Right lobe of liver (tissue), 6 donors: ENCODE results near the gene KLHL1. TPM values are rescaled to one million over a fixed set of nuclear protein-coding genes. Genes with fewer than 3 reads are reported as not detected.

Source experiments
- ATAC-seq, 4 donors: fragments of 200-7000 bp; cut with Tn5 transposase; one replicate each; pipeline ENCODE4 v1.9.1; 2020; ENCODE audit warnings: mild to moderate bottlenecking in 4 of 4, moderate library complexity in 4 of 4
- DNase-seq, 3 donors: peaks; one replicate each; pipeline ENCODE4 v3.0.0-alpha.2; 2020
- H3K27ac ChIP-seq, 3 donors: fragments of 200-600 bp; one replicate each; pipeline ENCODE4 v1.8.0; 2022
- H3K27me3 ChIP-seq, 2 donors: fragments of 200-600 bp; one replicate each; pipeline ENCODE4 v1.8.0; 2022
- H3K36me3 ChIP-seq, 4 donors: fragments of 200-600 bp; sonication (generic) in 1 of 4; one replicate each; pipeline versions ENCODE4 v1.5.1 to v1.8.0; 2017 to 2022; ENCODE audit warnings: control low read depth in 1 of 4
- H3K4me1 ChIP-seq, 4 donors: fragments of 200-600 bp; sonication (generic) in 1 of 4; one replicate each; pipeline versions ENCODE4 v1.5.1 to v1.8.0; 2017 to 2022; ENCODE audit warnings: control low read depth in 1 of 4
- H3K4me3 ChIP-seq, 3 donors: fragments of 200-600 bp; one replicate each; pipeline ENCODE4 v1.8.0; 2022
- H3K9me3 ChIP-seq, 4 donors: fragments of 200-600 bp; sonication (generic) in 1 of 4; one replicate each; pipeline versions ENCODE4 v1.5.1 to v1.8.0; 2017 to 2022; ENCODE audit warnings: control low read depth in 1 of 4
- CTCF ChIP-seq, 4 donors: fragments of 200-600 bp in 3 of 4; fragments of 450-650 bp in 1 of 4; IDR thresholded peaks; one replicate each; pipeline versions ENCODE4 v1.5.1 to v1.8.0; 2016 to 2022; ENCODE audit warnings: antibody characterized with exemption in 4 of 4, mild to moderate bottlenecking in 2 of 4
- POLR2A ChIP-seq: fragments of 450-650 bp; IDR thresholded peaks from one replicate; pipeline ENCODE4 v1.6.1; 2017; ENCODE audit warnings: antibody characterized with exemption, mild to moderate bottlenecking
- WGBS: methylation state at CpG from one replicate; pipeline ENCODE4 v1.1.6; 2018; ENCODE audit warnings: low coverage, low lambda C conversion rate; ENCODE audit not compliant: insufficient coverage; ENCODE audit errors: missing lambda C conversion rate; 5-methylcytosine and 5-hydroxymethylcytosine counted together
- intact Hi-C, 2 donors: fragments of 100-400 bp; cut with DNase I; formaldehyde crosslinking; loops; one replicate each; pipeline versions ENCODE4 v1.11.2 to v1.14.1; 2022
- total RNA-seq, 6 experiments: library from RNA; depleted of rRNA in 2 of 6; stranded (reverse); fragments of >200 nt in 2 of 6; fragmentation: NEBNext Ultra II Directional in 3 of 6; extraction: Animal tissue kit (Norgen Biotek cat#: 25700) in 3 of 6; gene quantifications; one replicate each; pipeline versions ENCODE4 v1.1.0 to v1.2.4, GENCODE V29; 2016 to 2023
- donor health status: DM: no; HTN: yes; CAD: no.
- donor health status: DM: no; HTN: no; CAD: no.
- donor health status: DM: no; HTN: no; CAD: no.
- donor health status: DM: no; HTN: yes; CAD: no.
- donor health status: DM: no; HTN: yes; CAD: no.

The KLHL1 gene
- total RNA-seq, 6 experiments from 2014 or later = not detected

- Histone ChIP-seq H3K27ac (no peak overlapping the region), H3K4me3 (no peak overlapping the region), H3K4me1 (peaks cover 0 to 9% (median 0%) of the 10 kb centered on the region in 4 donors), H3K27me3 (no peaks in the 10 kb centered on the region), H3K36me3 (no peaks in the 10 kb centered on the region), H3K9me3 (no peaks in the 10 kb centered on the region)
- ATAC-seq (no peak), DNase-seq (no peak)
- intact Hi-C loops = no loop called here
- WGBS = 53% methylated on average over 4 of the region's 4 CpGs
- no peak for TF ChIP-seq POLR2A
- no peak for TF ChIP-seq CTCF (IDR thresholded peaks at IDR 0.05)
Observed at GRCh38 chr13:69866555-69866954, 241.7 kb downstream of the KLHL1 start.

- TF ChIP-seq CTCF (IDR thresholded peaks at IDR 0.05) = peak; percentile 66 to 78 (median 74)
- TF ChIP-seq POLR2A = no peak
- H3K4me3 ChIP-seq = no peak overlapping the region
- no peak for DNase-seq
- intact Hi-C loops = no loop called here
- peak; percentile 78 to 87 (median 86) for ATAC-seq
- H3K27ac ChIP-seq = no peak overlapping the region
- under 1% methylated on average over 4 of the region's 4 CpGs for WGBS
- no peaks in the 10 kb centered on the region for H3K9me3 ChIP-seq
- H3K36me3 ChIP-seq = no peaks in the 10 kb centered on the region
- H3K4me1 ChIP-seq = no peaks in the 10 kb centered on the region
- no peaks in the 10 kb centered on the region for H3K27me3 ChIP-seq
Observed at GRCh38 chr13:69857183-69857821, 250.9 kb downstream of the KLHL1 start.

- Histone ChIP-seq H3K9me3 (no peaks in the 10 kb centered on the region), H3K27ac (no peak overlapping the region), H3K4me1 (no peaks in the 10 kb centered on the region), H3K27me3 (no peaks in the 10 kb centered on the region), H3K36me3 (no peaks in the 10 kb centered on the region), H3K4me3 (no peak overlapping the region)
- ATAC-seq (no peak), DNase-seq (no peak)
- WGBS = 44% methylated on average over 3 of the region's 3 CpGs
- TF ChIP-seq CTCF (IDR thresholded peaks at IDR 0.05) (no peak), POLR2A (no peak)
- intact Hi-C loops = no loop called here
Observed at GRCh38 chr13:69856331-69856730, 251.9 kb downstream of the KLHL1 start.

- no peak for TF ChIP-seq POLR2A
- no peak for TF ChIP-seq CTCF (IDR thresholded peaks at IDR 0.05)
- Histone ChIP-seq H3K4me1 (no peaks in the 10 kb centered on the region), H3K36me3 (no peaks in the 10 kb centered on the region), H3K27ac (no peak overlapping the region), H3K27me3 (no peaks in the 10 kb centered on the region), H3K4me3 (no peak overlapping the region), H3K9me3 (no peaks in the 10 kb centered on the region)
- intact Hi-C loops = no loop called here
- ATAC-seq = no peak
- 92% methylated on average over 2 of the region's 2 CpGs for WGBS
- DNase-seq = no peak
Observed at GRCh38 chr13:69828527-69828926, 279.7 kb downstream of the KLHL1 start.
